HFFc6 (cell line): ENCODE data around the gene HMGA1. TPM values are rescaled to one million over a fixed set of nuclear protein-coding genes. Genes with fewer than 3 reads are reported as not detected.
A peak's percentile ranks its signal among the peaks of the same experiment; 100 is the strongest.

Source experiments
- DNase-seq: peaks from one replicate; pipeline ENCODE4 v3.0.0-alpha.2; 2018
- H3K27ac Mint-ChIP-seq: 2 replicates; pipeline ENCODE4 v1.8.0; 2020; ENCODE audit warnings: mild to moderate bottlenecking, mixed read lengths
- H3K27me3 Mint-ChIP-seq: 2 replicates; pipeline ENCODE4 v1.8.0; 2021; ENCODE audit warnings: mild to moderate bottlenecking, moderate library complexity, mixed read lengths; ENCODE audit not compliant: insufficient read depth
- H3K36me3 Mint-ChIP-seq: 2 replicates; pipeline ENCODE4 v1.8.0; 2021; ENCODE audit warnings: low read depth, mixed read lengths
- H3K4me1 Mint-ChIP-seq: 2 replicates; pipeline ENCODE4 v1.8.0; 2020; ENCODE audit warnings: low read depth, mixed read lengths
- H3K4me3 Mint-ChIP-seq: 2 replicates; pipeline ENCODE4 v1.8.0; 2020; ENCODE audit warnings: mild to moderate bottlenecking, moderate library complexity, mixed read lengths
- H3K9me3 Mint-ChIP-seq: 2 replicates; pipeline ENCODE4 v1.8.0; 2020; ENCODE audit warnings: mild to moderate bottlenecking, mixed read lengths
- CTCF ChIP-seq: fragments of 200-600 bp; sonication (generic); IDR thresholded peaks from 2 replicates; pipeline ENCODE4 v1.5.0; 2021; ENCODE audit warnings: antibody characterized with exemption, mild to moderate bottlenecking
- total RNA-seq, 6 experiments: library from RNA; stranded (reverse); fragmentation: NEBNext Ultra II Directional; extraction: Animal tissue kit (Norgen Biotek cat#: 25700); gene quantifications; 2 replicates in 1 of 6; 3 replicates in 5 of 6; pipeline ENCODE4 v1.2.3, GENCODE V29; 2021

The HMGA1 gene
- total RNA-seq, 6 experiments from 2014 or later = 687 to 1,047 (median 1,018) TPM

- H3K9me3 Mint-ChIP-seq = no peaks in the 10 kb centered on the region
- no peak overlapping the region for H3K27ac Mint-ChIP-seq
- no peaks in the 10 kb centered on the region for H3K27me3 Mint-ChIP-seq
- DNase-seq = no peak
- TF ChIP-seq CTCF = no peak
- H3K4me3 Mint-ChIP-seq = no peak overlapping the region
- H3K36me3 Mint-ChIP-seq = no peaks in the 10 kb centered on the region
- no peaks in the 10 kb centered on the region for H3K4me1 Mint-ChIP-seq
Observed at GRCh38 chr6:34207695-34208443, 28.8 kb upstream of the HMGA1 start.

DNA sequence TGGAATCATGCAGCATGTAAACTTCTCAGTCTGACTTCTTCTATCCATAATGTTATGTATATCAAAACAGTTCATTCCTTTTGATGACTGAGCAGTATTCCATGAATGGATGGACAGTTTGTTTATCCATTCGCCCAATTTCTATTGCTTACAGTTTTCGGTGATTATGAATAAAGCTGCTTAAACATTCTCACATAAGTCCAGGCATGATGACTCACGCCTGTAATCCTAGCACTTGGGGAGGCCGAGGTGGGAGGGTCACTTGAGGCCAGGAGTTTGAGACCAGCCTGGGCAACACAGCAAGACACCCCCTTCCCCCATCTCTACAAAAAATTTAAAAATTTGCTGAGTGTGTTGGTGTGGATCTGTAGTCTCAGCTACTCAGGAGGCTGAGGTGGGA, 22.9 kb upstream of the HMGA1 start:
- H3K4me1 Mint-ChIP-seq = peaks cover 18% of the 10 kb centered on the region
- no peak for DNase-seq

DNA sequence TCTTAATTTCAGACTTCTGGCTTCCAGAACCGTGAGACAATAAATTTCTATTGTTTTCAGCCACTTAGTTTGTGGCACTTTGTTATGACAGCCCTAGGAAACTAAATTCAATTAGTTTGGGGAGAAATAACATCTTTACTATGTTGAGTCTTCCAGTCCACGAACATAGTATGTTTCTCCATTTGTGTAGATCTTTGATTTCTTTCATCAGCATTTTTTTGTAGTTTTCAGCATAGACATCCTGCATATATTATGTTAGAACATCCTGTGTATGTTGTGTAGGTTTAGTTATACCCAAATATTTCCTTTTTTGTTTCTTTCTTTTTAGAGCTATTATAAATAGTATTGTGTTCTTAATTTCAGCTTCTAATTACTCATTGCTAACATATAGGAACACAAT, 18.0 kb upstream of the HMGA1 start:
- no peaks in the 10 kb centered on the region for H3K36me3 Mint-ChIP-seq
- H3K27me3 Mint-ChIP-seq = no peaks in the 10 kb centered on the region; the same call in 1 of the 2 replicates
- H3K9me3 Mint-ChIP-seq = no peaks in the 10 kb centered on the region
- DNase-seq = no peak
- H3K4me3 Mint-ChIP-seq = no peak overlapping the region
- H3K27ac Mint-ChIP-seq = no peak overlapping the region
- TF ChIP-seq CTCF = no peak
- H3K4me1 Mint-ChIP-seq = peaks cover 23% of the 10 kb centered on the region

More for the DNA sequence above, 22.9 kb upstream of the HMGA1 start:
- Mint-ChIP-seq H3K27me3 (no peaks in the 10 kb centered on the region; the same call in 1 of the 2 replicates), H3K9me3 (no peaks in the 10 kb centered on the region), H3K36me3 (no peaks in the 10 kb centered on the region), H3K4me3 (no peak overlapping the region), H3K27ac (peak overlapping the region; percentile 36; the same call in 1 of the 2 replicates)
- TF ChIP-seq CTCF = no peak

DNA sequence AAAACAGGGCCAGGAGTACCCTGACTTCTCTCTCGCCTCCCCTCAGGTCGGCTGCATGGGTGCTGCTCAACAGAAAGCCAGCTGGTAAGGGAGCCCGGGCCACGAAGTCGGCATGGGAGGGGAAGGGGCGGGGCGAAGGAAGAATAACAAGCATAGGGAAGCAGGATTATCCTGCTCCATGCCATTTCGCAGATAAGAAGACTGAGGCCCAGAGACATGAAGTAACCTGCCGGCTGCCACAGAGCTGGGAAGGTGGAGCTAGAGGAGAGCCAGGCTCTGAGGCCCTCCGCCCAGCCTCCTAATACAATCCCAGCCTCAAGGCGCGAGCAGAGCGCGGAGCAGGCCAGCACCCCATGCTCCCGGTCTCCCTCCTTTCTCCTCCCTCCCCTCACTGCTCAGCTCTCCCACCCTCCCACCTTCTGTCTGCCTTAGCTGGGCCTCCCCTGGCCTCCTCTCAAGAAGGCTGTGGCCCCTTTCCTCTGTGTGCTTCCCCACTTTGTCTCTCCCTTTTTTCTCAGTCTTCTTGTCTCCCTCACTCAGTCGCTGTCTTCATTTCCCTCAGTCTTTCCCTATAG, 13.2 kb upstream of the HMGA1 start:
- H3K9me3 Mint-ChIP-seq = no peaks in the 10 kb centered on the region
- peak overlapping the region; percentile 91 for H3K27ac Mint-ChIP-seq
- H3K36me3 Mint-ChIP-seq = no peaks in the 10 kb centered on the region
- peak overlapping the region; percentile 82 for H3K4me3 Mint-ChIP-seq
- H3K27me3 Mint-ChIP-seq = no peaks in the 10 kb centered on the region; the same call in 1 of the 2 replicates
- DNase-seq = no peak
- H3K4me1 Mint-ChIP-seq = peaks cover 22% of the 10 kb centered on the region
- TF ChIP-seq CTCF = no peak

- TF ChIP-seq CTCF = no peak
- H3K27me3 Mint-ChIP-seq = no peaks in the 10 kb centered on the region; the same call in 1 of the 2 replicates
- peak overlapping the region; percentile 82 for H3K4me3 Mint-ChIP-seq
- H3K27ac Mint-ChIP-seq = peak overlapping the region; percentile 91
- H3K4me1 Mint-ChIP-seq = peaks cover 21% of the 10 kb centered on the region
- no peaks in the 10 kb centered on the region for H3K9me3 Mint-ChIP-seq
- no peaks in the 10 kb centered on the region for H3K36me3 Mint-ChIP-seq
- DNase-seq = peak; percentile 87
Observed at GRCh38 chr6:34223956-34224940, 12.4 kb upstream of the HMGA1 start.
